Kidney capillary endothelial cell (primary cell): ENCODE results near the gene RAPGEF3.
A peak's percentile ranks its signal among the peaks of the same experiment; 100 is the strongest.

ENCODE experiments used
- DNase-seq: peaks from one replicate; pipeline ENCODE4 v3.0.0-alpha.2; 2018; ENCODE audit warnings: low spot score

The RAPGEF3 gene

GRCh38 chr12:47789712-47790489, 31.2 kb upstream of the RAPGEF3 start:
- no peak for DNase-seq

- no peak for DNase-seq
Observed at GRCh38 chr12:47789141-47789540, 30.5 kb upstream of the RAPGEF3 start.

- DNase-seq = no peak
Observed at GRCh38 chr12:47787596-47788319, 29.1 kb upstream of the RAPGEF3 start.

- no peak for DNase-seq
Observed at GRCh38 chr12:47786662-47787280, 28.1 kb upstream of the RAPGEF3 start.

GRCh38 chr12:47785887-47786661, 27.4 kb upstream of the RAPGEF3 start:
- DNase-seq = no peak

- no peak for DNase-seq
Observed at GRCh38 chr12:47785036-47785886, 26.6 kb upstream of the RAPGEF3 start.

GRCh38 chr12:47783821-47784819, 25.4 kb upstream of the RAPGEF3 start:
- no peak for DNase-seq

- no peak for DNase-seq
Observed at GRCh38 chr12:47783024-47783755, 24.5 kb upstream of the RAPGEF3 start.

GRCh38 chr12:47782372-47782770, 23.7 kb upstream of the RAPGEF3 start:
- DNase-seq = no peak

- no peak for DNase-seq
Observed at GRCh38 chr12:47781479-47782371, 23.0 kb upstream of the RAPGEF3 start.

- no peak for DNase-seq
Observed at GRCh38 chr12:47779943-47780504, 21.3 kb upstream of the RAPGEF3 start.

GRCh38 chr12:47779301-47779942, 20.7 kb upstream of the RAPGEF3 start:
- DNase-seq = peak; percentile 83

- no peak for DNase-seq
Observed at GRCh38 chr12:47778881-47779280, 20.2 kb upstream of the RAPGEF3 start.

- DNase-seq = no peak
Observed at GRCh38 chr12:47777741-47778558, 19.3 kb upstream of the RAPGEF3 start.

- no peak for DNase-seq
Observed at GRCh38 chr12:47777151-47777550, 18.5 kb upstream of the RAPGEF3 start.

GRCh38 chr12:47776471-47777143, 17.9 kb upstream of the RAPGEF3 start:
- DNase-seq = no peak
